Activated CD4-positive, alpha-beta T cell treated with anti-CD3 and anti-CD28 coated beads for 48 hours (primary cell): ENCODE data around the gene XYLT1.

Experiments
- DNase-seq: peaks from one replicate; pipeline ENCODE4 v3.0.0-alpha.2; 2020

The XYLT1 gene

GRCh38 chr16:17068524-17068923 is 402.2 kb downstream of the XYLT1 start:
- no peak for DNase-seq

- DNase-seq, result no peak
Observed at GRCh38 chr16:17067882-17068281, 402.9 kb downstream of the XYLT1 start.

GRCh38 chr16:17063201-17064139 is 407.3 kb downstream of the XYLT1 start:
- DNase-seq, result no peak

GRCh38 chr16:17062676-17063075 is 408.1 kb downstream of the XYLT1 start:
- DNase-seq, result no peak

- DNase-seq, result no peak
Observed at GRCh38 chr16:17061326-17061725, 409.4 kb downstream of the XYLT1 start.

- no peak for DNase-seq
Observed at GRCh38 chr16:17058471-17058870, 412.3 kb downstream of the XYLT1 start.

GRCh38 chr16:17056666-17057065 is 414.1 kb downstream of the XYLT1 start:
- no peak for DNase-seq

GRCh38 chr16:17053536-17054160 is 417.1 kb downstream of the XYLT1 start:
- no peak for DNase-seq
